Stimulated activated CD4-positive, alpha-beta T cell treated with anti-CD3 and anti-CD28 coated beads, Interleukin-12 subunit alpha, Interleukin-12 subunit beta, amount 100 ng/mL, for 4 hours (primary cell): ENCODE data around the gene OR4F16.
"Not testable (repeated sequence)": the region's sequence is repeated elsewhere in the genome, so short reads cannot be mapped to it uniquely, and the experiment has no call there.

ENCODE experiments used
- DNase-seq: peaks from one replicate; pipeline ENCODE4 v3.0.0-alpha.2; 2020

OR4F16 gene, protein sequence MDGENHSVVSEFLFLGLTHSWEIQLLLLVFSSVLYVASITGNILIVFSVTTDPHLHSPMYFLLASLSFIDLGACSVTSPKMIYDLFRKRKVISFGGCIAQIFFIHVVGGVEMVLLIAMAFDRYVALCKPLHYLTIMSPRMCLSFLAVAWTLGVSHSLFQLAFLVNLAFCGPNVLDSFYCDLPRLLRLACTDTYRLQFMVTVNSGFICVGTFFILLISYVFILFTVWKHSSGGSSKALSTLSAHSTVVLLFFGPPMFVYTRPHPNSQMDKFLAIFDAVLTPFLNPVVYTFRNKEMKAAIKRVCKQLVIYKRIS

GRCh38 chr1:686554-686953 is at the start of gene OR4F16:
TSS of gene OR4F16 (minus strand) at chr1:686654. CDS start at chr1:686654, 0 bp downstream.
- DNase-seq: not testable (repeated sequence)

- not testable (repeated sequence) for DNase-seq
Observed at GRCh38 chr1:733649-734048, 47.2 kb upstream of the OR4F16 start.

- DNase-seq: not testable (repeated sequence)
Observed at GRCh38 chr1:727040-727439, 40.6 kb upstream of the OR4F16 start.
